ENCODE data around the gene EVPLL.
"Not testable (repeated sequence)": the region's sequence is repeated elsewhere in the genome, so short reads cannot be mapped to it uniquely, and the experiment has no call there.

Gene EVPLL

GRCh38 chr17:18425593-18425992 lies 48.0 kb downstream of the EVPLL start:
- DNase-seq (ENCODE audit: low read depth) = not testable (repeated sequence)

- DNase-seq (ENCODE audit: low read depth) = not testable (repeated sequence)
Observed at GRCh38 chr17:18426639-18427038, 49.1 kb downstream of the EVPLL start.

- not testable (repeated sequence) for DNase-seq (ENCODE audit: low read depth)
Observed at GRCh38 chr17:18432206-18432605, 54.6 kb downstream of the EVPLL start.
